Mucosa of descending colon (tissue), 3 donors: Measurements from ENCODE around the gene TRAPPC10. TPM values are rescaled to one million over a fixed set of nuclear protein-coding genes. Genes with fewer than 3 reads are reported as not detected.

Experiments
- ATAC-seq: fragments of 200-7000 bp; cut with Tn5 transposase; one replicate; pipeline ENCODE4 v1.9.1; 2020; ENCODE audit warnings: mild to moderate bottlenecking, moderate library complexity
- DNase-seq, 3 donors: peaks; one replicate each; pipeline ENCODE4 v3.0.0-alpha.2; 2020
- H3K36me3 ChIP-seq: fragments of 200-600 bp; one replicate; pipeline ENCODE4 v1.8.0; 2021; ENCODE audit warnings: low read depth, mild to moderate bottlenecking
- H3K4me1 ChIP-seq: fragments of 200-600 bp; one replicate; pipeline ENCODE4 v1.8.0; 2021; ENCODE audit warnings: low read depth, mild to moderate bottlenecking
- H3K4me3 ChIP-seq: fragments of 200-600 bp; one replicate; pipeline ENCODE4 v1.8.0; 2021; ENCODE audit warnings: mild to moderate bottlenecking
- H3K9me3 ChIP-seq: fragments of 200-600 bp; one replicate; pipeline ENCODE4 v1.8.0; 2021; ENCODE audit warnings: mild to moderate bottlenecking
- intact Hi-C, 2 donors: fragments of 100-400 bp; cut with DNase I in 1 of 2; cut with micrococcal nuclease in 1 of 2; formaldehyde crosslinking; loops; one replicate each; pipeline versions ENCODE4 v1.11.0 to v1.11.1; 2022; cut with DNase I, micrococcal nuclease
- total RNA-seq, 3 donors: library from RNA; stranded (reverse); fragmentation: NEBNext Ultra II Directional in 2 of 3; extraction: Animal tissue kit (Norgen Biotek cat#: 25700) in 2 of 3; gene quantifications; one replicate each; pipeline versions ENCODE4 v1.2.1 to v1.2.4, GENCODE V29; 2021 to 2023
- TF ChIP-seq, protein P1 (sequence below): fragments of 200-600 bp; IDR thresholded peaks from one replicate; pipeline ENCODE4 v1.8.0; 2022; ENCODE audit warnings: antibody characterized with exemption, mild to moderate bottlenecking
- donor health status: DM: no; HTN: no; CAD: no; lungs with moderate emphysema.
- donor health status: DM: no; HTN: no; CAD: no.
- donor health status: DM: no; HTN: yes; CAD: no.

TRAPPC10 gene
- total RNA-seq, 3 donors from 2014 or later = 57.7 to 86.8 (median 61.9) TPM

DNA sequence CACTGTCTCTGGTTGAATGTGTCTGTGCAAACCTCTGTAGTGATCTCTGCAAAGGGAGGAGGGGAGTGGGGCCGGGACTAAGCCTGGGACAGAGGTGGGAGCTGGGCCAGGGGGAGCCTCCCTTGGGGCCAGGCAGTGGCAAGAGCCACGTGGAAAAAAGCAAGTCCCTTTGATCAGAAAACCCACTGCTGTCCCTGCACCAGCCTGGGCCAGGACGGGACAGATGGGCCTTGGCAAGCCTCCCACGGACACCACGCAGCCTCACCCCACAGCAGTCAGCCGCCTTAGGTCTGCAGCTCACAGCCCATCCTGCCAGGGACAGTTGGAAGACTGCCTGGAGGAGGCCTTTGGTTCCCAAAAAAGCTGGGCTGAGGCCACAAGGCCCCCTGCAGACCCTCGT, 11.7 kb upstream of the TRAPPC10 start:
- DNase-seq = no peak
- intact Hi-C loops = no loop called here
- Histone ChIP-seq H3K4me1 (no peaks in the 10 kb centered on the region), H3K9me3 (no peaks in the 10 kb centered on the region), H3K4me3 (no peak overlapping the region), H3K36me3 (no peaks in the 10 kb centered on the region)
- ATAC-seq = no peak
- TF ChIP-seq, protein P1, sequence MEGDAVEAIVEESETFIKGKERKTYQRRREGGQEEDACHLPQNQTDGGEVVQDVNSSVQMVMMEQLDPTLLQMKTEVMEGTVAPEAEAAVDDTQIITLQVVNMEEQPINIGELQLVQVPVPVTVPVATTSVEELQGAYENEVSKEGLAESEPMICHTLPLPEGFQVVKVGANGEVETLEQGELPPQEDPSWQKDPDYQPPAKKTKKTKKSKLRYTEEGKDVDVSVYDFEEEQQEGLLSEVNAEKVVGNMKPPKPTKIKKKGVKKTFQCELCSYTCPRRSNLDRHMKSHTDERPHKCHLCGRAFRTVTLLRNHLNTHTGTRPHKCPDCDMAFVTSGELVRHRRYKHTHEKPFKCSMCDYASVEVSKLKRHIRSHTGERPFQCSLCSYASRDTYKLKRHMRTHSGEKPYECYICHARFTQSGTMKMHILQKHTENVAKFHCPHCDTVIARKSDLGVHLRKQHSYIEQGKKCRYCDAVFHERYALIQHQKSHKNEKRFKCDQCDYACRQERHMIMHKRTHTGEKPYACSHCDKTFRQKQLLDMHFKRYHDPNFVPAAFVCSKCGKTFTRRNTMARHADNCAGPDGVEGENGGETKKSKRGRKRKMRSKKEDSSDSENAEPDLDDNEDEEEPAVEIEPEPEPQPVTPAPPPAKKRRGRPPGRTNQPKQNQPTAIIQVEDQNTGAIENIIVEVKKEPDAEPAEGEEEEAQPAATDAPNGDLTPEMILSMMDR = no peak

DNA sequence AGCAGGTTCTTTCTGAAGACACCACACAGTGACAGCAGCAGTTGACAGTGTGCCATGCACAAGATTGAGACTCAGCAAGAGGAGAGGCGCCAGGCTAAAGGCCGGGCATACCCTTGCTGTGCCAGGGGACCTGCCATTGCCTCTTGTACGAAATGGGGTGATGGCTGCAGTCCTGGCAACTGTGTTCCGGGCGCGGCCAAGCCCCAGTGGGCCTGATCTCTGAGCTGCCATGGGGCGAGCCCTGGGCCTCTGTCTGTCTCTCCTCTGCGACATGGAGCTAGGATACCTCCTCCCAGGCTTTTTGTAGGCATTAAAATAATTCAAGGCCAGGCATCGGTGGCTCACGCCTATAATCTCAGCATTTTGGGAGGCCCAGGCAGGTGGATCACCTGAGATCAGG, 9.6 kb upstream of the TRAPPC10 start:
- Histone ChIP-seq H3K9me3 (no peaks in the 10 kb centered on the region), H3K4me1 (no peaks in the 10 kb centered on the region), H3K4me3 (no peak overlapping the region), H3K36me3 (no peaks in the 10 kb centered on the region)
- DNase-seq (no peak), ATAC-seq (no peak)
- TF ChIP-seq, protein P1 = no peak
- intact Hi-C loops = no loop called here

DNA sequence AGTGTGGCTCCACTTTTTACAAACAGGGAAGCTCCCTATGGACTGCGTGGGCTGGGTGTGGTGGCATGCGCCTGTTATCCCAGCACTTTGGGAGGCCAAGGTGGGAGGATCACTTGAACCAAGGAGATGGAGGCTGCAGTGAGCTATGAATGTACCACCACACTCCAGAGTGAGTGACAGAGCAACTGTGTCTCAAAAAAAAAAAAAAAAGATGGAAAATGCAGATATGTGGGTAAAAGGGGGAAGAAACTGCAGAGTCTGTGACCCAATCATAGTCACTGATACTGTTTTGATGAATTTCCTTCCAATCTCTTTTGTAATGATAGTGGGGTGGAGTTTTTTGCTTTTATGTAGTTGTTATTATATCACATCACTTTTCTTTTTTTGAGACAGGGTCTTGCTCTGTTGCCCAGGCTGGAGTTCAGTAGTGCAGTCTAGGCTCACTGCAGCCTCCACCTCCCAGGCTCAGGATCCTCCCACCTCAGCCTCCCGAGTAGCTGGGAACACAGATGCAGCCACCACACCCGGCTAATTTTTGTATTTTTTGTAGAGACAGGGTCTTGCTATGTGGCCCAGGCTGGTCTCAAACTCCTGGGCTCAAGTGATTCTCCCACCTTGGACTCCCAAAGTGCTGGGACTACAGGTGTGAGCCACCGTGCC, 8.7 kb upstream of the TRAPPC10 start:
- H3K4me1 ChIP-seq = no peaks in the 10 kb centered on the region
- intact Hi-C loops = no loop called here
- H3K9me3 ChIP-seq = no peaks in the 10 kb centered on the region
- H3K4me3 ChIP-seq = no peak overlapping the region
- H3K36me3 ChIP-seq = no peaks in the 10 kb centered on the region
- TF ChIP-seq, protein P1 = no peak
- DNase-seq (no peak), ATAC-seq (no peak)

DNA sequence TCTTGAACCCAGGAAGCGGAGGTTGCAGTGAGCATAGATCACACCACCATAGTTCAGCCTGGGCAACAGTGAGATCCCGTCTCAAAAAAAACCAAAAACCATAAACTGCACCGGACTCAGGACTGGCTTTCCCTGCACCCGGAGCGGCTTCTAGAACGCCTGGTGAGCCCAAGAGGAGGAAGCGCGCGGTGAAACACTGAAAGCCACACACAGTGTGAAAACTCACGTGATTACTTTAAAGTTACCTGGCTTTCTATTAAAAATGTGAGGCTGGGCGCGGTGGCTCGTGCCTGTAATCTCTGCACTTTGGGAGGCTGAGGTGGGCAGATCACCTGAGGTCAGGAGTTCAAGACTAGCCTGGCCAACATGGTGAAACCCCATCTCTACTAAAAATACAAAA, 7.0 kb upstream of the TRAPPC10 start:
- DNase-seq (no peak), ATAC-seq (no peak)
- Histone ChIP-seq H3K9me3 (no peaks in the 10 kb centered on the region), H3K36me3 (no peaks in the 10 kb centered on the region), H3K4me1 (no peaks in the 10 kb centered on the region), H3K4me3 (no peak overlapping the region)
- intact Hi-C loops = no loop called here
- TF ChIP-seq, protein P1 = no peak

DNA sequence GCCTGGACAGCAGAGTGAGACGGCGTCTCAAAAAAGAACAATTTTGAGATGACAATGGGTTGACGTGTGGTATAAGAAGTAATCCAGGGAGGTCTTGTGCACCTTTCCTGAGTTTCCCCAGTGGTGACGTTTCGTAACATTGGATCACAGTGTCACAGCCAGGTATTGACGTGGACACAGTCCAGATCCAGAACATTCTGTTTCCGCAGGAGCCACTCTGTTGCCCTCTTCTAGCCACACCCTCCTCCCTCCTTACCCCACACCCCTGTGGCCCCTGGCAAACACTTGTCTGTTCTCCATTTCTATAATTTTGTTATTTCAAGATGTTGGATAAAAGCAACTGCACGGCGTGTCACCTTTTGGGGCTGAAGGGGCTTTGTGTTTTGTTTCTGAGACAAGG, 6.5 kb upstream of the TRAPPC10 start:
- Histone ChIP-seq H3K9me3 (no peaks in the 10 kb centered on the region), H3K4me3 (no peak overlapping the region), H3K36me3 (no peaks in the 10 kb centered on the region), H3K4me1 (no peaks in the 10 kb centered on the region)
- DNase-seq = no peak
- intact Hi-C loops = no loop called here
- TF ChIP-seq, protein P1 = no peak
- ATAC-seq = no peak
